Mucosa of gallbladder (tissue), 1 donor: ENCODE results near the gene OR2AE1. TPM values are rescaled to one million over a fixed set of nuclear protein-coding genes. Genes with fewer than 3 reads are reported as not detected.
"Not testable (repeated sequence)": the region's sequence is repeated elsewhere in the genome, so short reads cannot be mapped to it uniquely, and the experiment has no call there.

Source experiments
- DNase-seq: peaks from one replicate; pipeline ENCODE4 v3.0.0-alpha.2; 2020; ENCODE audit warnings: low spot score
- total RNA-seq: library from RNA; stranded (reverse); gene quantifications from one replicate; pipeline ENCODE4 v1.2.1, GENCODE V29; 2021
- donor health status: DM: no; HTN: no; CAD: no.

Gene OR2AE1
- total RNA-seq = not detected

GRCh38 chr7:99876933-99877332 is at the start of gene OR2AE1:
TSS of gene OR2AE1 (minus strand) at chr7:99877033. CDS start at chr7:99877033, 0 bp downstream.
- DNase-seq = no peak

- no peak for DNase-seq
Measured at GRCh38 chr7:99926321-99926720, 49.5 kb upstream of the OR2AE1 start.

GRCh38 chr7:99923200-99923599 is 46.4 kb upstream of the OR2AE1 start:
- no peak for DNase-seq

GRCh38 chr7:99920149-99920548 is 43.3 kb upstream of the OR2AE1 start:
- no peak for DNase-seq

- no peak for DNase-seq
Measured at GRCh38 chr7:99919814-99920112, 42.9 kb upstream of the OR2AE1 start.

- peak; percentile 92 for DNase-seq
Measured at GRCh38 chr7:99918959-99919813, 42.4 kb upstream of the OR2AE1 start, which contains the start of gene TRIM4. TSS of gene TRIM4 (minus strand) at chr7:99919530. CDS start at chr7:99919401, 129 bp downstream.

- no peak for DNase-seq
Measured at GRCh38 chr7:99910976-99911375, 34.1 kb upstream of the OR2AE1 start.

GRCh38 chr7:99901581-99901980 is 24.7 kb upstream of the OR2AE1 start:
- no peak for DNase-seq

GRCh38 chr7:99899830-99900519 is 23.1 kb upstream of the OR2AE1 start:
- DNase-seq = no peak

GRCh38 chr7:99898836-99899235 is 22.0 kb upstream of the OR2AE1 start:
- DNase-seq = no peak

GRCh38 chr7:99898023-99898357 is 21.2 kb upstream of the OR2AE1 start:
- no peak for DNase-seq

- no peak for DNase-seq
Measured at GRCh38 chr7:99897322-99898022, 20.6 kb upstream of the OR2AE1 start.

- no peak for DNase-seq
Measured at GRCh38 chr7:99894738-99895137, 17.9 kb upstream of the OR2AE1 start.

GRCh38 chr7:99893280-99893679 is 16.4 kb upstream of the OR2AE1 start:
- DNase-seq = no peak

GRCh38 chr7:99890348-99890747 is 13.5 kb upstream of the OR2AE1 start:
- DNase-seq = not testable (repeated sequence)

GRCh38 chr7:99888366-99888765 is 11.5 kb upstream of the OR2AE1 start:
- not testable (repeated sequence) for DNase-seq

GRCh38 chr7:99881370-99881769 is 4.5 kb upstream of the OR2AE1 start:
- DNase-seq = no peak

GRCh38 chr7:99876491-99876890 is 342 bp downstream of the OR2AE1 start:
- no peak for DNase-seq

- no peak for DNase-seq
Measured at GRCh38 chr7:99868246-99868645, 8.6 kb downstream of the OR2AE1 start.

- not testable (repeated sequence) for DNase-seq
Measured at GRCh38 chr7:99867477-99867876, 9.4 kb downstream of the OR2AE1 start.

GRCh38 chr7:99863847-99864440 is 12.9 kb downstream of the OR2AE1 start:
- DNase-seq = no peak
